Measurements from ENCODE around the gene EFNA1.

GRCh38 chr1:155125511-155125945 is 2.1 kb upstream of the EFNA1 start:
- TF ChIP-seq GATA2 (IDR thresholded peaks at IDR 0.05; ENCODE audit: low read depth, low read length) (no peak), GATA3 (IDR thresholded peaks at IDR 0.05; ENCODE audit: low read depth, low read length) (no peak)

All from SH-SY5Y (cell line).